ENCODE data around the gene TMEM14A. TPM values are rescaled to one million over a fixed set of nuclear protein-coding genes. Genes with fewer than 3 reads are reported as not detected.

Gene TMEM14A
- total and polyA plus RNA-seq, 4 experiments from 2014 or later = 9.5 to 58.1 (median 20.3) TPM

GRCh38 chr6:52724406-52725121, 53.7 kb downstream of the TMEM14A start:
- CTCF ChIA-PET (ENCODE audit: partially characterized antibody) = interaction anchor here (1.0 kb wide), 1 partner anchor 9 kb away, joined by 3 read pairs; no protein-coding TSS in a partner anchor
- Mint-ChIP-seq H3K9me3 (no peaks in the 10 kb centered on the region), H3K27me3 (peaks cover 2 to 5% of the 10 kb centered on the region in 2 donors), H3K4me1 (no peaks in the 10 kb centered on the region), H3K36me3 (no peaks in the 10 kb centered on the region), H3K4me3 (no peak overlapping the region), H3K27ac (no peak overlapping the region)
- POLR2A ChIA-PET (ENCODE audit: partially characterized antibody) = no interaction called here
- intact Hi-C loops (cut with micrococcal nuclease) = no loop called here
- Histone ChIP-seq H3K4me3 (ENCODE audit: low read length in 2 of 2) (no peak overlapping the region), H3K27ac (ENCODE audit: low read depth, low read length) (no peak overlapping the region), H3K9me3 (ENCODE audit: control insufficient read depth in 1 of 2, low read length in 2 of 2) (no peaks in the 10 kb centered on the region), H3K4me1 (ENCODE audit: insufficient read depth, low read length) (no peaks in the 10 kb centered on the region), H3K27me3 (ENCODE audit: insufficient read depth, low read length) (no peaks in the 10 kb centered on the region), H3K36me3 (ENCODE audit: insufficient read depth, low read length) (no peaks in the 10 kb centered on the region)
- peak; percentile 8 to 48 (median 23) for DNase-seq

GRCh38 chr6:52725143-52725534, 54.2 kb downstream of the TMEM14A start:
- H3K4me1 ChIP-seq (ENCODE audit: insufficient read depth, low read length) = no peaks in the 10 kb centered on the region
- no peaks in the 10 kb centered on the region for H3K9me3 ChIP-seq (ENCODE audit: control insufficient read depth in 1 of 2, low read length in 2 of 2)
- no peaks in the 10 kb centered on the region for H3K9me3 Mint-ChIP-seq
- H3K36me3 Mint-ChIP-seq = no peaks in the 10 kb centered on the region
- no peak for DNase-seq
- H3K4me1 Mint-ChIP-seq = no peaks in the 10 kb centered on the region
- H3K27ac Mint-ChIP-seq = no peak overlapping the region
- no peak overlapping the region for H3K27ac ChIP-seq (ENCODE audit: low read depth, low read length)
- ChIA-PET CTCF (ENCODE audit: partially characterized antibody) (interaction anchor here (1.0 kb wide), 1 partner anchor 8 kb away, joined by 3 read pairs; no protein-coding TSS in a partner anchor), POLR2A (ENCODE audit: partially characterized antibody) (no interaction called here)
- H3K27me3 Mint-ChIP-seq = peaks cover 2 to 5% of the 10 kb centered on the region in 2 donors
- H3K4me3 ChIP-seq (ENCODE audit: low read length in 2 of 2) = no peak overlapping the region
- H3K4me3 Mint-ChIP-seq = no peak overlapping the region
- no peaks in the 10 kb centered on the region for H3K27me3 ChIP-seq (ENCODE audit: insufficient read depth, low read length)
- intact Hi-C loops (cut with micrococcal nuclease) = no loop called here
- H3K36me3 ChIP-seq (ENCODE audit: insufficient read depth, low read length) = no peaks in the 10 kb centered on the region

GRCh38 chr6:52725535-52726192, 54.8 kb downstream of the TMEM14A start:
- Mint-ChIP-seq H3K4me3 (no peak overlapping the region), H3K9me3 (no peaks in the 10 kb centered on the region)
- POLR2A ChIA-PET (ENCODE audit: partially characterized antibody) = interaction anchor here (1.1 kb wide), 1 partner anchor 16 kb away, joined by 3 read pairs; no protein-coding TSS in a partner anchor

GRCh38 chr6:52726193-52726542, 55.3 kb downstream of the TMEM14A start:
- H3K27me3 ChIP-seq (ENCODE audit: insufficient read depth, low read length) = no peaks in the 10 kb centered on the region
- H3K27ac ChIP-seq (ENCODE audit: low read depth, low read length) = no peak overlapping the region
- H3K4me3 ChIP-seq (ENCODE audit: low read length in 2 of 2) = no peak overlapping the region
- no peaks in the 10 kb centered on the region for H3K36me3 ChIP-seq (ENCODE audit: insufficient read depth, low read length)
- DNase-seq = no peak
- no peaks in the 10 kb centered on the region for H3K4me1 ChIP-seq (ENCODE audit: insufficient read depth, low read length)
- H3K4me3 Mint-ChIP-seq = no peak overlapping the region
- H3K36me3 Mint-ChIP-seq = no peaks in the 10 kb centered on the region
- H3K27ac Mint-ChIP-seq = no peak overlapping the region
- CTCF ChIA-PET (ENCODE audit: partially characterized antibody) = no interaction called here
- POLR2A ChIA-PET (ENCODE audit: partially characterized antibody) = interaction anchor here (1.1 kb wide), 1 partner anchor 16 kb away, joined by 3 read pairs; no protein-coding TSS in a partner anchor
- no peaks in the 10 kb centered on the region for H3K4me1 Mint-ChIP-seq
- no peaks in the 10 kb centered on the region for H3K9me3 Mint-ChIP-seq
- H3K27me3 Mint-ChIP-seq = peaks cover 0 to 5% of the 10 kb centered on the region in 2 donors
- no peaks in the 10 kb centered on the region for H3K9me3 ChIP-seq (ENCODE audit: control insufficient read depth in 1 of 2, low read length in 2 of 2)
- intact Hi-C loops (cut with micrococcal nuclease) = no loop called here

More at GRCh38 chr6:52725535-52726192, 54.8 kb downstream of the TMEM14A start:
- Histone ChIP-seq H3K4me1 (ENCODE audit: insufficient read depth, low read length) (no peaks in the 10 kb centered on the region), H3K36me3 (ENCODE audit: insufficient read depth, low read length) (no peaks in the 10 kb centered on the region), H3K27ac (ENCODE audit: low read depth, low read length) (no peak overlapping the region), H3K4me3 (ENCODE audit: low read length in 2 of 2) (no peak overlapping the region), H3K27me3 (ENCODE audit: insufficient read depth, low read length) (no peaks in the 10 kb centered on the region), H3K9me3 (ENCODE audit: control insufficient read depth in 1 of 2, low read length in 2 of 2) (no peaks in the 10 kb centered on the region)
- DNase-seq = no peak
- CTCF ChIA-PET (ENCODE audit: partially characterized antibody) = no interaction called here
- Mint-ChIP-seq H3K27ac (no peak overlapping the region), H3K4me1 (no peaks in the 10 kb centered on the region), H3K36me3 (no peaks in the 10 kb centered on the region), H3K27me3 (peaks cover 1 to 5% of the 10 kb centered on the region in 2 donors)
- intact Hi-C loops (cut with micrococcal nuclease) = no loop called here

GRCh38 chr6:52726741-52727535, 56.0 kb downstream of the TMEM14A start:
- Histone ChIP-seq H3K27me3 (ENCODE audit: insufficient read depth, low read length) (no peaks in the 10 kb centered on the region), H3K4me3 (ENCODE audit: low read length in 2 of 2) (no peak overlapping the region), H3K4me1 (ENCODE audit: insufficient read depth, low read length) (no peaks in the 10 kb centered on the region), H3K9me3 (ENCODE audit: control insufficient read depth in 1 of 2, low read length in 2 of 2) (no peaks in the 10 kb centered on the region), H3K27ac (ENCODE audit: low read depth, low read length) (no peak overlapping the region), H3K36me3 (ENCODE audit: insufficient read depth, low read length) (no peaks in the 10 kb centered on the region)
- ChIA-PET POLR2A (ENCODE audit: partially characterized antibody) (interaction anchor here (1.1 kb wide), 1 partner anchor 17 kb away, joined by 3 read pairs; no protein-coding TSS in a partner anchor), CTCF (ENCODE audit: partially characterized antibody) (no interaction called here)
- no peak for DNase-seq
- peaks cover 0 to 5% of the 10 kb centered on the region in 2 donors for H3K27me3 Mint-ChIP-seq
- no peak overlapping the region for H3K4me3 Mint-ChIP-seq
- H3K4me1 Mint-ChIP-seq = no peaks in the 10 kb centered on the region
- no peaks in the 10 kb centered on the region for H3K9me3 Mint-ChIP-seq
- intact Hi-C loops (cut with micrococcal nuclease) = no loop called here
- H3K27ac Mint-ChIP-seq = peak overlapping the region in 1 of 7 donors; percentile 4
- H3K36me3 Mint-ChIP-seq = no peaks in the 10 kb centered on the region

- ChIA-PET POLR2A (ENCODE audit: partially characterized antibody) (no interaction called here), CTCF (ENCODE audit: partially characterized antibody) (no interaction called here)
- Mint-ChIP-seq H3K27me3 (peaks cover 0 to 2% of the 10 kb centered on the region in 2 donors), H3K36me3 (no peaks in the 10 kb centered on the region), H3K4me1 (no peaks in the 10 kb centered on the region), H3K4me3 (no peak overlapping the region), H3K9me3 (no peaks in the 10 kb centered on the region), H3K27ac (no peak overlapping the region)
- Histone ChIP-seq H3K27me3 (ENCODE audit: insufficient read depth, low read length) (no peaks in the 10 kb centered on the region), H3K9me3 (ENCODE audit: control insufficient read depth in 1 of 2, low read length in 2 of 2) (no peaks in the 10 kb centered on the region), H3K36me3 (ENCODE audit: insufficient read depth, low read length) (no peaks in the 10 kb centered on the region), H3K27ac (ENCODE audit: low read depth, low read length) (no peak overlapping the region), H3K4me1 (ENCODE audit: insufficient read depth, low read length) (no peaks in the 10 kb centered on the region), H3K4me3 (ENCODE audit: low read length in 2 of 2) (no peak overlapping the region)
- DNase-seq = no peak
- intact Hi-C loops (cut with micrococcal nuclease) = no loop called here
Measured at GRCh38 chr6:52727908-52728307, 57.0 kb downstream of the TMEM14A start.

GRCh38 chr6:52728394-52728793, 57.5 kb downstream of the TMEM14A start:
- Mint-ChIP-seq H3K4me1 (no peaks in the 10 kb centered on the region), H3K9me3 (no peaks in the 10 kb centered on the region), H3K27me3 (peaks cover 0 to 2% of the 10 kb centered on the region in 2 donors), H3K4me3 (no peak overlapping the region), H3K27ac (no peak overlapping the region), H3K36me3 (no peaks in the 10 kb centered on the region)
- Histone ChIP-seq H3K4me1 (ENCODE audit: insufficient read depth, low read length) (no peaks in the 10 kb centered on the region), H3K27me3 (ENCODE audit: insufficient read depth, low read length) (no peaks in the 10 kb centered on the region), H3K27ac (ENCODE audit: low read depth, low read length) (no peak overlapping the region), H3K9me3 (ENCODE audit: control insufficient read depth in 1 of 2, low read length in 2 of 2) (no peaks in the 10 kb centered on the region), H3K36me3 (ENCODE audit: insufficient read depth, low read length) (no peaks in the 10 kb centered on the region), H3K4me3 (ENCODE audit: low read length in 2 of 2) (no peak overlapping the region)
- DNase-seq = no peak
- ChIA-PET CTCF (ENCODE audit: partially characterized antibody) (no interaction called here), POLR2A (ENCODE audit: partially characterized antibody) (no interaction called here)
- intact Hi-C loops (cut with micrococcal nuclease) = no loop called here

Measured in CD4-positive, alpha-beta memory T cell (primary cell).